ENCODE measurements around the gene PIK3R1.

The PIK3R1 gene

GRCh38 chr5:68271124-68271523, 55.6 kb downstream of the PIK3R1 start:
- no peak for DNase-seq (ENCODE audit: low spot score)

GRCh38 chr5:68272289-68272688, 56.7 kb downstream of the PIK3R1 start:
- DNase-seq (ENCODE audit: low spot score), result no peak

GRCh38 chr5:68273717-68274409, 58.3 kb downstream of the PIK3R1 start:
- no peak for DNase-seq (ENCODE audit: low spot score)

GRCh38 chr5:68274847-68275651, 59.5 kb downstream of the PIK3R1 start:
- DNase-seq (ENCODE audit: low spot score), result no peak

DNA sequence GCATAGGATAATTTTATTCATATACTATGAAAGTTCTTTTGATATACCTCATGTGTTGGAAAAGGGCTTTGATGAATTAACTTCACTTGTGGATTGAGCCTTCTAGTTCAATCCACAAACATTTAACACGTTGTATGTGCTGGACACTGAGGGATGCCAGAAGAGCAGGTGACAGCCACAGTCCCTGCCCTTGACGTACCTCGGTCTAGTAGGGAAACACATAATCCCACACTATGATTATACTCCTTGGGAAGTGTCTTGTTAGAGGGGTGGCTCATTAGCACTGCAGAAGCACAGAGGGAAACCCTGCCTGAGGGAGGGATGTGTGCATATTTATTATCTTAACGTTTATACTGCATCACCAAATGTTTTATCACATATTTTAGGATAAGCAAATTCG, 61.2 kb downstream of the PIK3R1 start:
- no peak for DNase-seq (ENCODE audit: low spot score)

- no peak for DNase-seq (ENCODE audit: low spot score)
Measured at GRCh38 chr5:68277431-68277830, 61.9 kb downstream of the PIK3R1 start.

GRCh38 chr5:68279984-68280383, 64.4 kb downstream of the PIK3R1 start:
- DNase-seq (ENCODE audit: low spot score), result no peak

- no peak for DNase-seq (ENCODE audit: low spot score)
Measured at GRCh38 chr5:68282001-68282400, 66.4 kb downstream of the PIK3R1 start.

- DNase-seq (ENCODE audit: low spot score), result no peak
Measured at GRCh38 chr5:68283766-68284165, 68.2 kb downstream of the PIK3R1 start.

DNA sequence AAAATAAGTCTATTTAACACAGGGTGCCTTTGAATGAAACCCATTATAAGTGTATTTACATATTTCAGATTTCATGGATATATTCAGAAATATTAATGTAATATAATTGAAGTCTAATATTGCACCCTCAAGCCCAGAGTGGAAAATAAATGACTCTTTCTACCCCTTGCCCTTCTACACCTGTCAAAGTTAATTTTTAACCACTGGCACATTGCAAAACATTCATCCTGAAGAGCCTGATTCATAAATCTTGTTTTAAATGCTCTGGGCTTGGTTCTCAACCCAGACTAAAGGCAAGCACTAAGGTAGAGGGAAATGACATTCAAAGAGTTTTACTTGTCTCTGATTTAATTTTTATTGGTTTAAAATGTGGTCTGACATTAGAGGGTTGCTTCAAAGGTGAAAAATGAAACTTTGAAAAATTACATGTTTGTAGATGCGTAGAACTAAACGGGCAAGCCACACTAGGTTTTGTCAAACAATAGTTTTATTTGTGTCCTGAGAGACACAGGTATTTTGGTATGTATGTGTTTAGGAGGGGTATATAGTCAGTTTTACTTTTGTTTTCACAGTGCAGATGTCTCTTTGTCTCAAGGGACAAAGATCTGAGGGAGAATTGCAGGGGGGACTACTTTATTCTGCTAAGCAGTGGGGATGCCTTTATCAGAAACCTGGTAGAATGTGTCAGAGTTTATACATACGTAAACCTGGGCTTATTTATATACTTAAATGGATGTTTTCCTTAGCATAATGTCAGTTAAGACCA, 69.7 kb downstream of the PIK3R1 start:
- no peak for DNase-seq (ENCODE audit: low spot score)

- no peak for DNase-seq (ENCODE audit: low spot score)
Measured at GRCh38 chr5:68285851-68286611, 70.5 kb downstream of the PIK3R1 start.

GRCh38 chr5:68286612-68286912, 71.0 kb downstream of the PIK3R1 start:
- no peak for DNase-seq (ENCODE audit: low spot score)

DNA sequence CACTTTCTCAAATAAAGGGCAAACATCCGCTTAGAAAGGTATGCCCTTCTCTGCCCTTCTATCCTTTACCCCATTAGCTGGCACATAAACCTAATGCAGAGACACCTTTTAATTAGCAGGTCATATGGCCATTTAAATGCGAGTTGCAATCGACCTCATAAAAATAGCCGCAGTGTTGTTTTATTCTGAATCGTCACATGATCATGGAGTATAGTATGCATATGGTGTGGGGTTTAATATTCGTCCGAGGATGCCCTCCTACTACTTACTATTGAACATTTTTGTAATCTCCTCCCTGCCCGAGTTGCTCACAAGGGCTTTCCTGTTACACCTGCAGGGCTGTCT, 72.0 kb downstream of the PIK3R1 start:
- DNase-seq (ENCODE audit: low spot score), result no peak

GRCh38 chr5:68287976-68288706, 72.6 kb downstream of the PIK3R1 start:
- DNase-seq (ENCODE audit: low spot score), result peak; percentile 33

DNA sequence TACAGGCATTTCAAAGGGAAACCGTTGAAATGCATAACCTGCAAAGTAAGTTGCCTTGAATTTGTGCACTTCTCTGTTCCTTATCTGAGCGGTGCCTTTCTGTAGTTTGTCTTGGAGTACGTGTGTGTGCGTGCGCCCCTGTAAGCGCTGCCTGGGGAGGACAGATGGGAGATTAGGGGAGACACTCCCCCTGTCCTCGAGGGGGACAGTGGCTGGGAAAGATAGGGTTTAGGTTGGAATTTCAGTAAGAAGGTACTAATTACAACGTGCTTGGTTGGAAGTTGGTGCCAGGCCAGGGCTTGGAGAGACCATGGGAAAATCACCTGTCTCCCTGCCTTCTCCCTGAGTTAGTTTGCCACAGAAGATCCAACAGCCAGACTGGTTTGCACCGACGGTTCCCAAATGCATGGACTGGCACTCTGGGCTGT, 73.2 kb downstream of the PIK3R1 start:
- peak; percentile 26 for DNase-seq (ENCODE audit: low spot score)

GRCh38 chr5:68289498-68289897, 73.9 kb downstream of the PIK3R1 start:
- no peak for DNase-seq (ENCODE audit: low spot score)

- peak; percentile 36 for DNase-seq (ENCODE audit: low spot score)
Measured at GRCh38 chr5:68290260-68290674, 74.7 kb downstream of the PIK3R1 start.

DNA sequence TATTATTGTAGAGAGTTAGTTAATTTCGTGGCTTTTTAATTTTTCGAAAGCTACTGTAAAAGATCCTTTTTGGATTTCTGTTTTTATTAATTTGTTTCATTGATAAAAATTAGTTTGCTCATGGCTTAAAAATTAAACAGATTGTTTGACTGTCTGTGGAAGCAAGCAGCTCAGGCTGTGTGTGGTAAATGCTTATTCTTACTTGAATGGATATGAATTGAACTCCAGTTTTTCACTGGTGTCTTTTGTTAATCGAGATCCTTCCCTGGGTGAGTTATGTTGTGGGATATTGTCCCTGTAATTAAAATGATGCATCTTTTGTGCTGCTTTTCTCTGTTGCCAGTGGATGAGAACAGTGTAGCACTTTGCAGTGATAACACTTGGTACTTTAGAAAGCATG, 75.3 kb downstream of the PIK3R1 start:
- DNase-seq (ENCODE audit: low spot score), result no peak

GRCh38 chr5:68292316-68292715, 76.8 kb downstream of the PIK3R1 start:
- no peak for DNase-seq (ENCODE audit: low spot score)

GRCh38 chr5:68295772-68296171, 80.2 kb downstream of the PIK3R1 start:
- DNase-seq (ENCODE audit: low spot score), result no peak

- no peak for DNase-seq (ENCODE audit: low spot score)
Measured at GRCh38 chr5:68296895-68297294, 81.3 kb downstream of the PIK3R1 start.

DNA sequence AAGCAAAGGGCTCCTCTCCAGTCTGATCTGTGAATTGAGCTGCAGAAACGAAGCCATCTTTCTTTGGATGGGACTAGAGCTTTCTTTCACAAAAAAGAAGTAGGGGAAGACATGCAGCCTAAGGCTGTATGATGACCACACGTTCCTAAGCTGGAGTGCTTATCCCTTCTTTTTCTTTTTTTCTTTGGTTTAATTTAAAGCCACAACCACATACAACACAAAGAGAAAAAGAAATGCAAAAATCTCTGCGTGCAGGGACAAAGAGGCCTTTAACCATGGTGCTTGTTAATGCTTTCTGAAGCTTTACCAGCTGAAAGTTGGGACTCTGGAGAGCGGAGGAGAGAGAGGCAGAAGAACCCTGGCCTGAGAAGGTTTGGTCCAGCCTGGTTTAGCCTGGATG, 82.1 kb downstream of the PIK3R1 start:
- no peak for DNase-seq (ENCODE audit: low spot score)

Data from D341Med (cell line).